GM12864 (cell line): Measurements from ENCODE around the gene BAZ2B.
"Not testable (repeated sequence)": the region's sequence is repeated elsewhere in the genome, so short reads cannot be mapped to it uniquely, and the experiment has no call there.

ENCODE experiments used
- DNase-seq: peaks from one replicate; pipeline ENCODE4 v3.0.0-alpha.2; 2011; ENCODE audit warnings: low read depth
- H3K4me3 ChIP-seq: 2 replicates; pipeline ENCODE4 v1.5.1; 2011; ENCODE audit warnings: mild to moderate bottlenecking, low read depth, low read length, control low read depth
- CTCF ChIP-seq: IDR thresholded peaks from 2 replicates; pipeline ENCODE4 v1.5.1; 2011; ENCODE audit warnings: low read depth, mild to moderate bottlenecking, moderate library complexity, low read length, control low read depth, inconsistent platforms; ENCODE audit errors: missing control alignments

BAZ2B gene

GRCh38 chr2:159635006-159635789 lies 18.9 kb upstream of the BAZ2B start:
- TF ChIP-seq CTCF = no peak
- no peak overlapping the region for H3K4me3 ChIP-seq
- DNase-seq = no peak

DNA sequence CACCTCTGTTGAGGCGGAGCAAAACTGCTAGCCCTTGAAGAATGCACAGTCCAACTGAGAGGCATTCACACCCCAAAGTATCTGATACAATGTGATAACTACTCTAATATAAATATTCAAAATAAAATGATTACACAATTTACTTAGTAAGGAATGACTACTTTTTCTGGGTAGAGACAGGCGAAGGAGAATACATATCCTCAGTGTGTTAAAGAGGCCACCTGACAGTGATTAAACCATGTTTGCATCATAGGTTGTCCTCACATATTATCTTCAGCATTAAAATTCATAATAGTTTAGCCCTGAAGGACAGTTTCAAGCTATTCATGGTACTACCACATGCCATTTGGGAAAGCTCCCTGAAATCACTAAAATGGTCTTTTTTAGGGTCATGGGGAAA lies 16.9 kb upstream of the BAZ2B start:
- no peak for DNase-seq
- no peak for TF ChIP-seq CTCF
- H3K4me3 ChIP-seq = no peak overlapping the region

GRCh38 chr2:159625628-159626027 lies 9.3 kb upstream of the BAZ2B start:
- not testable (repeated sequence) for H3K4me3 ChIP-seq, DNase-seq

DNA sequence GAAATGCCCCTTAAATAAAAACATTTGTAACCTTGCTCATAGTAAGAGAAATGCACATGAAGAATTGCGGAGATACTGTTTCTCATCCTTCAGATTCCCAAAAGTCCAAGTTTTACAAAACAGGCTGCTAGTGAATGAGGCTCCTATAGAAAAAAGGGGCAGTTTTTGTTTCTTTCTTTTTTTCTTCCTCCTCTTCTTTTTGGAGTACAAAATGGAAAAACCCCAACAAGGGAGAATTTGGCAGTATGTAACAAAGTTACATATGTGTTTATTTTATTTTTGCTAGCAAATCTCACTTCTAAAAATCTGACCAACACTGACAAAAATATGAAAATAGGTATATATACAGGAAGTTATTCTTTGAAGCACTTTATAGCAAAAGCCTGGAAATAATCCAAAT lies 7.1 kb upstream of the BAZ2B start:
- DNase-seq = no peak
- TF ChIP-seq CTCF = no peak
- no peak overlapping the region for H3K4me3 ChIP-seq

DNA sequence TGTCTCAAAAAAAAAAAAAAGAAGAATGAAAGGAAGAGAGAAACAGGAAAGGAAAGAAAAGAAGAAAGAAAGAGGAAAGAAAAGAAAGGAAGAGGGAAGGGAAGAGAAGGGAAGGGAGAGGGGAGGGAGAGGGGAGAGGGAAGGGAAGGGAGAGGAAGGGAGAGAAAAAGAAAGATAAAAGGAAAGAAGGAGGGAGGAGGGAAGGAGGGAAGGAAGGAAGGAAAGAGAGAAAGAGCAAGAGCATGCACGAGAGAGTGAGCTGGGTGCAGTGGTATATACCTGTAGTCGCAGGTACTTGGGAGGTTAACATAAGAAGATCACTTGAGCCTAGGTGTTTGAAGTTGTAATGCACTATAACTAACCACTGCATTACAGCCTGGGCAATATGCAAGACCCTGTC lies 6.6 kb upstream of the BAZ2B start:
- no peak overlapping the region for H3K4me3 ChIP-seq
- no peak for DNase-seq
- TF ChIP-seq CTCF = no peak

DNA sequence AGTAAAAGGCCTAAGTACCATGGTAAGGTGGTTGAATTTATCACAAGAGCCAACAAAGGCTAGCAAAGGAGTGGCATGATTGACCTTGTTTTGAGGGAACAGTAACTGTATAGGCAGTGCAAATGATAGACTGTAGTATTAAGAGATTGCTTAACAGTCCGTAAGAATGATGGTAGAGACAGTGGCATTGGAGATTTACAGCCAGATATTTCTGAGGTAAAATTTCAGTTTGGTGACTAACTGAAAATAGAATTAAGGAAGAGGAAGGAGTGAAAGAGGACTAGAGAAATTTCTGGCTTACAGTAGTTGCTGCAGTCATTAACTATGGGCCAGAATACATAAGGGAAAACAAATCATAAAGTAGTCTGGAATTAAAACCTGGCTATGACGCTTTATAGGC lies 4.4 kb upstream of the BAZ2B start:
- no peak overlapping the region for H3K4me3 ChIP-seq
- TF ChIP-seq CTCF = no peak
- DNase-seq = no peak

GRCh38 chr2:159617646-159618045 lies 1.3 kb upstream of the BAZ2B start:
- DNase-seq = no peak
- TF ChIP-seq CTCF = no peak
- no peak overlapping the region for H3K4me3 ChIP-seq
